GM18873 (cell line): Measurements from ENCODE around the gene DLX4.

Experiments
- ATAC-seq: cut with Tn5 transposase; IDR thresholded peaks from one replicate; pipeline ENCODE4 v1.9.1; 2021; ENCODE audit warnings: mild to moderate bottlenecking, moderate library complexity, moderate number of reproducible peaks; ENCODE audit not compliant: unreplicated experiment, low FRiP score

Gene DLX4

DNA sequence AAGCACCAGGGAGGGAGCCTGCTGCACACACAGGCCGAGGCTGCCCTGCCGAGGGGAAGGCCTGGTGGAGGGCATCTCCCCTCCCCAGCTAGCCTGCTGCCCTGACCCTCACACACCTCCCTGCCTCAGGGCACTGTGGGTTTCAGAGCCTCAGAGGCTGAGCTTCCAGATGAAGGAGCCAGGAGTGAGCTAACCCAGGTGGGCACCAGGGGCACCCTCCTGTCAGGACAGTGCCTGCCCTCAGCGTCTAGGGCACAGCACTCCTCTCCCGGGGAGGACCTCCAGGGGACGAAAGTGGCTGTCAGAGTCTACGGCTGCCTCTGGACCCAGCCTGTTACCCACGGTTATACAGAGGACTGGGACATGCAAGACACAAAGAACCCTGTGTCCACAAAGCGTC, 22.8 kb upstream of the DLX4 start:
- no peak for ATAC-seq

DNA sequence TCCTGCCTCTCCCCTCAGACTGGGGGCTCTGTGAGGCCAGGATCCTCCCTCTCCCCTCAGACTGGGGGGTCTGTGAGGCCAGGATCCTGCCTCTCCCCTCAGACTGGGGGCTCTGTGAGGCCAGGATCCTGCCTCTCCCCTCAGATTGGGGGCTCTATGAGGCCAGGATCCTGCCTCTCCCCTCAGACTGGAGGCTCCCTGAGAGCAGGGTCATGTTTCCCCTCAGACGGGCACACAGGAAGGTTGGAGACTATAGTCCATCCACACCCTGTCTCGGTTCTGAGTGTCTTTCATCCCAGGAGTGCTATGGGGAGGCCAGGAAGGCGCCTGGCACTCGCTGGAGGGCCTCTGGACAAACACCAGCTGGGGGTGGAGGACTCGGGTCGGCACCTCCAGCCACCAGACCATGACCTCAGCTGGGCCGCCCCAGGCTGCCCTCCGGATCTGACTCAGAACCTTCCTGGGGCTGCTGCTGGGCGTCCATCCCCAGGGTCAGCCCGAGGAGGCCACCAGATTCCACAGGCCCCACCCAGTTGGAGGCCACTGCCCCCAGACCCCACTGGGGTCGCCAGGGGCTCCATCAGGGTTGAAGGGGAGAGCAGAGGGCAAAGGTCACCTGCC, 21.9 kb upstream of the DLX4 start:
- ATAC-seq, result no peak

DNA sequence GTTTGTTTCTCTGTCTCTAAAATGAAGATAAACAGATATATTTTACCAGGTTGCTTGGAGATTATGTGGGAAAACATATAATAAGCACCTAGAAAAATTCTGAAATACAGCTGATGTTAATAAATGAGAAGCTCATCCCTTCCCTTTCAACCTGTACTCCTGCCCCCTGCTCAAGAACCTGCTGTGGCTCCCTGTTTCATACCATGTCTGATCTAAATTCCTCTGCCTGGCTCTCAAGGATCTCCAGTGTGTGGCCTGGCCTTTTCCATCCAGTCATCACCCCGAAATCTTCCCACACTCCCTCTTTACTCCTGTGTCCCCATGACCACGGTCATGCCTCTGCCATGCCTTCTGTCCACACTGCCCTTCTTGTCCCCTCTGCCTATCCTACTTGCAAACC, 19.4 kb upstream of the DLX4 start:
- ATAC-seq, result no peak

DNA sequence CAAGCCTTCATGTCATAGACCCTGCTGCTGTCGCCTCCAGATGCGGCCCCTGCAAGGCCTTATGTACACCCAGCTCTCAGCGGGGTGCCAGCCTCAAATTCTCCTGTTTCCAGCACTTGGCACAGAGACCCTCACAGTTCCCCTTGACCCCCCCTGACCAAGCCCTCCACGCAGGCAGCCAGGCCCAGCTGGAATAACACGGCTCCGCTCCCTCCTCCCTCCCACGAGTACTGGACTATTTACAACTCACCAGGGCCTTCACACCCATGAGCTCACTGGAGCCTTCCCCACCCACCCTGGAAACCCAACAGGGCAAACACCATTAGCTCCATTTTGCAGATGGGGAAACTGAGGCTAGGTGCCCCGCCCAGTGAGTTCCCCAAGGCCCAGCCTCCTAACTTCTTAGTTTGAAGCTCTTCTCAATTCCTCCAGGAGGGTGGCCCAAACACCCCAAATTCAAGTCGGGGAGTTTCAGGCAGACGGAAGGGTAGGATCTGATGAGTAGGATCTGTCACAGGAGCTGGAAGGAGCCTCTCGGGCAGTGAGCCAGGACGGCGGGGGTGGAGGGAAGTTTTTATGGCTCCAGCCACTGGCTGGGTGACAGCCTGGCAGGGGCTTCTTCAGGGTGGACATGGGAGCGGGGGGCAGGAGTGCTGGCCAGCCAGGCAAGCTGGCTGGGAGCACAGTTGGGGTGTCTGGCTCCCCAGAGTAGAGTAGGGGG, 17.5 kb upstream of the DLX4 start:
- no peak for ATAC-seq

- ATAC-seq, result no peak
These were observed 16.6 kb upstream of the DLX4 start for GRCh38 chr17:49952209-49952911.

DNA sequence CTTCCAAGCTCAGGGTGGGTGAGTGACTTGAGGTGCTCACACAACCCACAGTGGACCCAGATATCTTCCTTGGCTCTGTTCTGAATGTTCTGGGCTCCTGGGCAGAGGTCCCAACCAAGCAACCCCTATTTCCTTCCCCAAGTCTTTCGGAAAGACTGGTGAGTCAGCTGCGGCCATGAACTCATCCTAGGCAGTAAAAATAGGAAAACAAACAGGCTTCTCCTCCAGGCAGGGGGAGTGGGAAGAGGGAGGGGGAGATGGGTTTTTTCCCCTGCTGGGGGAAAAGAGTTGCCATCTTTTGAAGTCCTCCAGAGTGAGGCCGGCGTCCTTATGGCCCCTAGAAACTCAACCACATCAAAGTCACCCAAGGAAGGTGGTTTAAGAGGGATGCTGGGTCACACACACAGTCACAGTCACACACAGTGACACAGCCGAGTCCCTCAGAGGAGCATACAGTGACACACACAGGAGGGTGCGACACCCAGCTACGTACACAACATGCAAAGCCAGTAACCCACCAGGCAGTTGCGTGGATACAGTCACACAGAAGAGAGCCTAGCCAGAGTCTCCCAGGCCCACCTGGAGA, 16.0 kb upstream of the DLX4 start:
- ATAC-seq, result no peak

- ATAC-seq, result no peak
These were observed 13.8 kb upstream of the DLX4 start for GRCh38 chr17:49955157-49955556.

DNA sequence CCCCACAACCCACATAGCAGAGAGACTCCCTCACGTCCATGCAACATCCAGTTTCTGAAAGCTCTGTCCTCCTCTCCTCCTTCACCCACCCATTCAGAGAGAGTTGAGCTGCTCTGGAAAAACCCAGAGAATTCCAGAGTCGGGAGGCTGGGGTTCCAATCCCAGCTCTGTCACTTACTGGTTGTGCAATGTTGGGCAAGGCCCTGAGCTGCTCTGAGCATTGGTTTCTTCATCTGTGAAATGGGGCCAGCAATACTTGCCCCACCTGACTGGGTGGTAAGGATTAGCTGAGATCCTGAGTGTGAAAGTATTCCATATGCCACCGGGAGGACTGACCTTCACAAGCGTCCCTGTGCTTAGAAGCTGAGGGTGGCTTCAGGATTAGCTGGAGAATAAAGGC, 12.2 kb upstream of the DLX4 start:
- ATAC-seq, result no peak

GRCh38 chr17:49957350-49957749, 11.6 kb upstream of the DLX4 start:
- no peak for ATAC-seq

DNA sequence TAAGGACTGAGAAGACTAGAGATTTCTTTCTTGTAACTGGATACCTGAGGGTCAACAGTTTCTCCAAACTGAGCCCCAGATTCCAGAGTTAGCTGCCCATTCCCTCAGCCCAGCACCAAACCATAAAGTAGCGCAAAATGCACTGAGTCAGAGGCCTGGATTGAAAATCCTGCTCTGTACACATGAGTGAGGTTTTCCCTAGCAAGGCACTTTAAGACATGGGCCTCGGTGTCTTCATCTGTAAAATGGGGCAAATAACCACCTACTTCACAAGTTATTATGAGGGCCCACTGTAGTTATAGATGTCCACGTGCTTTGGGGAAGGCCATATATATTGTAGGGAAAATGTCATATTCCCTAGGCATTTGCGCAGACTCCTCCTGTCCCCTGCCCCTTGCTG, 10.3 kb upstream of the DLX4 start:
- ATAC-seq, result no peak

- no peak for ATAC-seq
These were observed 9.6 kb upstream of the DLX4 start for GRCh38 chr17:49959183-49959935.

DNA sequence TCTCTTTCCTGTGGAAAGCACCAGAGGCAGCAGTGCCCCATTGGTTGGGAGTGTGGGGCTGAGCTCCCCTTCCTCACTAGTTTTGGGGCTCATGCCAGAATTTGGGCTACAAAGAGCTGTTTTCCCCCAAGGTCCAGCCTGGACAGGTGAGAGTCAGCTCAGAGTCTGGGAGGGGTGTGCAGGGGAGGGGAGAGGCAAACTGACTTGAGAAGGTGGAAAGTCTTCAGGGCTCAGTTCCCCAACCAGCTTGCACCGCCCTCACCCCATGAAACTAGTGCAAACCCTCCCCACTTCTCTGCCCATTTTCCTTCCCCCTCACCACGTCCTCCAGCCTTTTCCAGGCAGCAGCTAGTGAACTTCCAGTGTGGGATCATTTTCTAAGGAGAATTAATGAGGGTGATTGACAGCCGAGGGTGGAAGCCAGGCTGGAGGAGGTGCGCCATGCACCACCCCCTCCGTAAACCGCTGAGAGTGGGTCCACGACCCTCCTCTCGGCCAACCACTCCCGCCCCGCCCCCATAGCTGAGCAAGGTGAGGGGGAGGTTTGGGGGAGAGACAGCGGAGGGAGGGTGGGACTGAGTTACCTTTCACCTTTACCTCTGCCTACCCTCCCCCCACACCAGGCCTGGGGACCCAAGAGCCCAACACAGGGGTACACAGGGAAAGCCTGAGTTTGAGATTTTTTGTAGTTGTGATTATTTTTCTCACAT, 6.2 kb upstream of the DLX4 start:
- no peak for ATAC-seq

DNA sequence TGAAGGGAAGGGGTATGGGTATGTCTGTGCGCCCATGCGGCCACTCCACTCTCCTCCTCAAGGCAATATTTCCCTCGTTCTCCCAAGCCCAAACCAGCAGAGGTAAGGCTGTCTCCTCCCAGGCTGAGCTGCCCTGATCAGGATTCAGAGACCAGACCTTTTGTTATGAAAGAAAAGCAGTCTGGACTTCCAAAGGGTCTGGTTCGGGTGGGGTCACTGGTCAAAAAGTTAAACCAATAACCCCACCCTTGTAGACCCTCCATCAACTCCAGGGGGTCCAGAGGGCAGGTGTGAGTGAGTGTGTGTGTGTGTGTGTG, 5.7 kb upstream of the DLX4 start:
- ATAC-seq, result no peak

DNA sequence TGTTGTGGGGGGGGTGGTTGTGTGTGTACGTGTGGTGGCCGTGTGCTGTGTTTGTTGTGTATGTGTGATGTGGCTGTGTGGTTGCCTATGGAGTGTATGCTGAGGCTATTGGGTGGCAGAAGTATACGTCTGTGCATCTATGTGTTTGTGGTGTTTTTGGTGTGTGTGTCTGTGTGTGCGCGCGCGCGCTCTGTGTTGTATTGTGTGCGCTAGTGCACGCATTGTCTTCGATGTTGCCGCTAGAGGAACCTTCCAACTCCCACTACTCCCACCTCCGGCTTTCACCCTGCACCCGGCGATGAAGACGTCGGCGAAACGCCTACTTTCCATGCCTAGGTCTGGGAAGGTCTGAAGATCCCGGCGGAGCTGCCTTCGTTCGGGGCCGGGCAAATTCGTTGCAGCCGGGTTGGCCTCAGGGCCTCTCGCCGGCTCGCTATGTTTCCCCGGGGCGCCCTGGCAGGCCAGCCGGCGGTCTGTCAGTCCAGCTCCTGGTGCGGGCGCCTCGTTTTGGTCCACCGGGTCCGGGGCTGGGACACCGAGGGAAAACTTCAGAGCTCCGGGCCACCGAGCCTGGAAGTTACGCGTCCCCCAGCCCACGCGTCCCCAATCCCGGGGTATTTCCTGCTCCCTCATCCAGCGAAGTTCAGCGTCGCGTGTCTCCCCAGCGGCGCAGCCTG, 5.2 kb upstream of the DLX4 start:
- no peak for ATAC-seq

- ATAC-seq, result no peak
These were observed 4.7 kb upstream of the DLX4 start for GRCh38 chr17:49964303-49964768.

GRCh38 chr17:49964769-49965523, 4.0 kb upstream of the DLX4 start:
- ATAC-seq, result no peak

DNA sequence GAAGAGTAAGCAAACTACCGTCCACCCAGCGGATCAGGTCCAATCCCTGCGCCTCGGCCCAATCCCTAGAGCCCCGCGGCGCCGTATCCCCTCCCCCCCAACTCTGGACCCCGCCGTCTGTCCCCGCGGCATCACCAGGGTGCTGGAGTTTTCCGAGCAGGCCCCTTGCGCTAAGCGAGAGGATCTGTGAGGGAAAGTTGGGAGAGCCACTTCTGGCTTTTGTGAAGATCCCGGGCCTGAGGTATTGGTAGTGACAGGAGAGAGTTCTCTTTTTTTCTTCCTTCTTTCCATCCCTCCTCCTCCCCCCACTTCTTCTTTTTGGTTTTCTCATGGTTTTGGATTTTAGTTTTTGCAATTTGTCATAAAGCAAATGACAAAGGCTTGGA, 3.5 kb upstream of the DLX4 start:
- no peak for ATAC-seq

GRCh38 chr17:49966767-49967166, 2.2 kb upstream of the DLX4 start:
- no peak for ATAC-seq

GRCh38 chr17:49967205-49967604, 1.8 kb upstream of the DLX4 start:
- no peak for ATAC-seq
